Osteoblast (primary cell): ENCODE measurements around the gene ETFA. TPM values are rescaled to one million over a fixed set of nuclear protein-coding genes. Genes with fewer than 3 reads are reported as not detected.

ENCODE experiments used
- DNase-seq: peaks from one replicate; pipeline ENCODE4 v3.0.0; 2011; ENCODE audit warnings: low spot score, mixed read lengths; ENCODE audit not compliant: insufficient read length; ENCODE audit errors: missing footprints
- H2AFZ ChIP-seq: 2 replicates; pipeline ENCODE4 v1.6.0; 2011; ENCODE audit warnings: mild to moderate bottlenecking, low read length
- H3K27ac ChIP-seq: 2 replicates; pipeline ENCODE4 v1.5.1; 2011; ENCODE audit warnings: mild to moderate bottlenecking, low read depth, low read length, moderate library complexity
- H3K27me3 ChIP-seq: 2 replicates; pipeline ENCODE4 v1.6.0; 2012; ENCODE audit warnings: mild to moderate bottlenecking, control low read depth, inconsistent platforms, low read length, moderate library complexity; ENCODE audit not compliant: insufficient read depth
- H3K36me3 ChIP-seq: 2 replicates; pipeline ENCODE4 v1.5.1; 2011; ENCODE audit warnings: mild to moderate bottlenecking, low read length, control low read depth, moderate library complexity; ENCODE audit not compliant: insufficient read depth
- H3K4me1 ChIP-seq: 2 replicates; pipeline ENCODE4 v1.5.1; 2011; ENCODE audit warnings: mild to moderate bottlenecking, low read length, control low read depth, moderate library complexity; ENCODE audit not compliant: insufficient read depth
- H3K4me2 ChIP-seq: 2 replicates; pipeline ENCODE4 v1.6.0; 2011; ENCODE audit warnings: mild to moderate bottlenecking, low read length; ENCODE audit not compliant: insufficient read depth
- H3K4me3 ChIP-seq: fragments of 200-600 bp; sonication (generic); 3 replicates; pipeline ENCODE4 v1.5.1; 2012; ENCODE audit warnings: mild to moderate bottlenecking, low read length, inconsistent platforms; ENCODE audit not compliant: insufficient read depth
- H3K79me2 ChIP-seq: 2 replicates; pipeline ENCODE4 v1.6.0; 2012; ENCODE audit warnings: mild to moderate bottlenecking, low read length, control low read depth, inconsistent platforms; ENCODE audit not compliant: insufficient read depth
- H3K9me3 ChIP-seq: 2 replicates; pipeline ENCODE4 v1.5.1; 2011; ENCODE audit warnings: low read depth, low read length, control low read depth
- H4K20me1 ChIP-seq: 2 replicates; pipeline ENCODE4 v1.6.0; 2012; ENCODE audit warnings: mild to moderate bottlenecking, low read length, control low read depth; ENCODE audit not compliant: insufficient read depth
- CTCF ChIP-seq: IDR thresholded peaks from 2 replicates; pipeline ENCODE4 v1.5.1; 2011; ENCODE audit warnings: mild to moderate bottlenecking, low read depth, low read length, moderate library complexity; ENCODE audit errors: extremely low read depth
- total RNA-seq: library from RNA; depleted of rRNA; stranded (reverse); fragments of >200 nt; gene quantifications from 2 replicates; pipeline ENCODE4 v1.2.3, GENCODE V29; 2012

ETFA gene
- total RNA-seq, 1 donor: 85.0 TPM

- Histone ChIP-seq H3K4me1 (no peaks in the 10 kb centered on the region), H2AFZ (no peak overlapping the region), H4K20me1 (peaks cover 2% of the 10 kb centered on the region), H3K9me3 (peaks cover 6% of the 10 kb centered on the region), H3K79me2 (no peaks in the 10 kb centered on the region), H3K27me3 (no peaks in the 10 kb centered on the region), H3K4me2 (no peak overlapping the region), H3K36me3 (peaks cover 23% of the 10 kb centered on the region), H3K4me3 (no peak overlapping the region), H3K27ac (no peak overlapping the region)
- DNase-seq: no peak
- no peak for TF ChIP-seq CTCF
Observed at GRCh38 chr15:76258460-76258859, 52.8 kb downstream of the ETFA start.

GRCh38 chr15:76253691-76254473 lies 57.4 kb downstream of the ETFA start:
- DNase-seq: no peak
- Histone ChIP-seq H4K20me1 (peaks cover 2% of the 10 kb centered on the region), H2AFZ (no peak overlapping the region), H3K4me1 (no peaks in the 10 kb centered on the region), H3K79me2 (peaks cover 3% of the 10 kb centered on the region), H3K4me3 (no peak overlapping the region), H3K27me3 (no peaks in the 10 kb centered on the region), H3K36me3 (peaks cover 7% of the 10 kb centered on the region), H3K27ac (no peak overlapping the region), H3K4me2 (no peak overlapping the region), H3K9me3 (no peaks in the 10 kb centered on the region)
- TF ChIP-seq CTCF: no peak

GRCh38 chr15:76252249-76252648 lies 59.0 kb downstream of the ETFA start:
- no peaks in the 10 kb centered on the region for H4K20me1 ChIP-seq
- H3K9me3 ChIP-seq: no peaks in the 10 kb centered on the region
- TF ChIP-seq CTCF: no peak
- H3K27me3 ChIP-seq: no peaks in the 10 kb centered on the region
- H3K4me3 ChIP-seq: no peak overlapping the region
- peaks cover 7% of the 10 kb centered on the region for H3K36me3 ChIP-seq
- no peak for DNase-seq
- no peak overlapping the region for H3K27ac ChIP-seq
- H3K79me2 ChIP-seq: peaks cover 3% of the 10 kb centered on the region
- no peak overlapping the region for H3K4me2 ChIP-seq
- no peaks in the 10 kb centered on the region for H3K4me1 ChIP-seq
- H2AFZ ChIP-seq: no peak overlapping the region

DNA sequence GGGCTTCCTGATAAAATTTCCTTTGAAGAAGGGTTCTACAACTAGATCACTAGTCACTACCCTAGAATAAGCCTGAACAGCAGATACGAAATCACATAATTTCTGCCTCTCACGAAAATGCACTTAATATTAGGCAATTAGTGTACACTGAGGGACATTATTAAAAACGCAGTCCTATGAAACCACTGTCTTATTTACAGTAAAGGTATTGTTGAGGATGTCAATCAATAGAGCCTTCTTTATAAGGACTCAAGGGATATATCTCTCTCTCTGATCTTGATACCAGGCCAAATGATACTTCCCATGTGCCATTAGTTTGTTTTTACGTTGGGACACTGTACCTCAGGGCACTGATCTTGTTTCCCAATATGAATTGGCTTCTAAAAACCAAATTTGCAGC lies 59.6 kb downstream of the ETFA start:
- H3K4me1 ChIP-seq: no peaks in the 10 kb centered on the region
- H3K4me3 ChIP-seq: no peak overlapping the region
- H3K9me3 ChIP-seq: no peaks in the 10 kb centered on the region
- H3K27ac ChIP-seq: no peak overlapping the region
- DNase-seq: no peak
- H3K27me3 ChIP-seq: no peaks in the 10 kb centered on the region
- no peak overlapping the region for H2AFZ ChIP-seq
- H3K36me3 ChIP-seq: peaks cover 7% of the 10 kb centered on the region
- H3K79me2 ChIP-seq: peaks cover 3% of the 10 kb centered on the region
- no peak for TF ChIP-seq CTCF
- no peak overlapping the region for H3K4me2 ChIP-seq
- H4K20me1 ChIP-seq: no peaks in the 10 kb centered on the region
